ENCODE results near the gene HOXA13. TPM values are rescaled to one million over a fixed set of nuclear protein-coding genes. Genes with fewer than 3 reads are reported as not detected.

HOXA13 gene
- total RNA-seq, 2 experiments from 2014 or later: not detected

GRCh38 chr7:27242154-27242553 is 42.3 kb upstream of the HOXA13 start:
- peak overlapping the region; percentile 47 for H3K27ac Mint-ChIP-seq
- peaks cover 92% of the 10 kb centered on the region for H3K27me3 Mint-ChIP-seq
- no peaks in the 10 kb centered on the region for H3K36me3 Mint-ChIP-seq
- CTCF ChIA-PET: interaction anchor here (0.7 to 1.4 kb wide), 4 partner anchors 11 to 46 kb away, joined by 3 to 5 read pairs (median 4); no protein-coding TSS in a partner anchor
- ATAC-seq (no peak), DNase-seq (no peak)
- peaks cover 13% of the 10 kb centered on the region for H3K4me1 Mint-ChIP-seq
- H3K9me3 Mint-ChIP-seq (ENCODE audit: low read depth): no peaks in the 10 kb centered on the region
- peak overlapping the region; percentile 33 for H3K4me3 Mint-ChIP-seq

GRCh38 chr7:27241189-27242056 is 41.5 kb upstream of the HOXA13 start:
- Mint-ChIP-seq H3K36me3 (no peaks in the 10 kb centered on the region), H3K27ac (no peak overlapping the region), H3K4me3 (no peak overlapping the region), H3K4me1 (peaks cover 13% of the 10 kb centered on the region), H3K9me3 (ENCODE audit: low read depth) (no peaks in the 10 kb centered on the region), H3K27me3 (peaks cover 92% of the 10 kb centered on the region)
- no peak for DNase-seq
- CTCF ChIA-PET: interaction anchor here (0.9 to 2.9 kb wide), 3 partner anchors 32 to 45 kb away, joined by 3 to 15 read pairs (median 5); no protein-coding TSS in a partner anchor
- ATAC-seq: no peak

DNA sequence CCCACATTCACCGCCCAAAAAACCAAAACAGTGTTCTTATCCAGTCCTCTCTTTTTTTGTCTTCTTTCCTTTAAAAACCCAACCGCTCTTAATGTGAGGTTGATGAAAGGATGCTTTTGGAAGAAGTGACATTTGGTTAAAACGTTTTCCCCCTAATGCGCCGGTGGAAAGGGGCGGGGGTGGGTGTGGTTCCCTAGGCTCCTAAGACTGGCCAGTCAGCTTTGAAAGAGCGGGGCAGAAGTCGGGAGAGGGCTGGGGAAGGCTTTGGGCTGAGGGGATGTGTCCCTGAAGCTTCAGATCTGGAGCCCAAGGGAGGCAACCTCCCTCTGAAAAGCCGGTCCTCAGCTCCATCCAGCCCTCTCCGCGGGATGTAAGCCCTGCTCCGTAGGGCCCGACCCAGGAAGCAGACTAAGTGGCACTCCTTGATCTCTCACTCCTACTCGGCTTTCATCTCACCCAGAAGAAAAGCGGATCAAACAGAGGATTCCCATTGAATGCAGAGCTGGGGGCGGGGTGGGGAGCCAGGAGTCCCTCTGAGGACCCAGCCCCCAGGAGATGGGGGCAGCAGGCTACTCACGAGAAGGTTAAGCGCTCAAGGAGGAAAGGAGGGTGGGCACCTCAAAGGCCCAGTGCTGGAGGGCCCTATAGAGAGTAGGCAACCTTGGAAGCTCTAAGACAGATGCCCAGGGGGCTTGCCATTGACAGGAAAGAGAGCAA is 40.3 kb upstream of the HOXA13 start:
- Mint-ChIP-seq H3K4me1 (peaks cover 13% of the 10 kb centered on the region), H3K9me3 (ENCODE audit: low read depth) (no peaks in the 10 kb centered on the region), H3K27ac (no peak overlapping the region), H3K4me3 (no peak overlapping the region), H3K27me3 (peaks cover 91% of the 10 kb centered on the region), H3K36me3 (no peaks in the 10 kb centered on the region)
- CTCF ChIA-PET: interaction anchor here (0.9 to 2.9 kb wide), 2 partner anchors 11 to 44 kb away, joined by 3 to 15 read pairs; no protein-coding TSS in a partner anchor
- ATAC-seq (no peak), DNase-seq (no peak)

- CTCF ChIA-PET: interaction anchor here (0.9 to 2.9 kb wide), 4 partner anchors 12 to 78 kb away, joined by 3 to 15 read pairs (median 3); no protein-coding TSS in a partner anchor
- Mint-ChIP-seq H3K27ac (no peak overlapping the region), H3K9me3 (ENCODE audit: low read depth) (no peaks in the 10 kb centered on the region), H3K36me3 (no peaks in the 10 kb centered on the region), H3K4me3 (no peak overlapping the region), H3K4me1 (peaks cover 13% of the 10 kb centered on the region), H3K27me3 (peaks cover 89% of the 10 kb centered on the region)
- ATAC-seq (no peak), DNase-seq (no peak)
These were observed 39.6 kb upstream of the HOXA13 start for GRCh38 chr7:27239387-27240014.

DNA sequence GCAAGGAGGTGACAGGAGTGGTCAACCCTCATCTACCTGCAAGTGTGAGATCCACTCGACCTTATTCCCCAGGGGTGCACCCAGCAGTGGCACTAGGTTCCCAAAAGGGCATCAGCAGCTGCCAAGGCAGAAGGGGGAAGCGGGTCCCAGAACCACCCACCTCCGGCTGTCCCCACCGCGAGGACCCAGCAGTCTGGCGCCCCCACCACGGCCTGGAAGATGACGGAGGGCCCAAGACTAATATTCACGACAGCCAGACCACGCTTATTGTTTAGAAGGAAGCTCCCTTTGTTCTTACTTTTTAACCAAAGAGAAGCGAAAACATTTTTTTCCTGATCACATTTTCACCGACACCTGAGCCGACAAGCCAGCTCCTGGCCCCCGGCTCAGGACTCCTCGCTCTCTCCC is 39.1 kb upstream of the HOXA13 start:
- peaks cover 12% of the 10 kb centered on the region for H3K4me1 Mint-ChIP-seq
- H3K27ac Mint-ChIP-seq: no peak overlapping the region
- no peaks in the 10 kb centered on the region for H3K36me3 Mint-ChIP-seq
- CTCF ChIA-PET: interaction anchor here (0.9 to 2.9 kb wide), 4 partner anchors 12 to 78 kb away, joined by 3 to 15 read pairs (median 3); no protein-coding TSS in a partner anchor
- peaks cover 90% of the 10 kb centered on the region for H3K27me3 Mint-ChIP-seq
- no peaks in the 10 kb centered on the region for H3K9me3 Mint-ChIP-seq (ENCODE audit: low read depth)
- ATAC-seq (no peak), DNase-seq (no peak)
- H3K4me3 Mint-ChIP-seq: no peak overlapping the region

DNA sequence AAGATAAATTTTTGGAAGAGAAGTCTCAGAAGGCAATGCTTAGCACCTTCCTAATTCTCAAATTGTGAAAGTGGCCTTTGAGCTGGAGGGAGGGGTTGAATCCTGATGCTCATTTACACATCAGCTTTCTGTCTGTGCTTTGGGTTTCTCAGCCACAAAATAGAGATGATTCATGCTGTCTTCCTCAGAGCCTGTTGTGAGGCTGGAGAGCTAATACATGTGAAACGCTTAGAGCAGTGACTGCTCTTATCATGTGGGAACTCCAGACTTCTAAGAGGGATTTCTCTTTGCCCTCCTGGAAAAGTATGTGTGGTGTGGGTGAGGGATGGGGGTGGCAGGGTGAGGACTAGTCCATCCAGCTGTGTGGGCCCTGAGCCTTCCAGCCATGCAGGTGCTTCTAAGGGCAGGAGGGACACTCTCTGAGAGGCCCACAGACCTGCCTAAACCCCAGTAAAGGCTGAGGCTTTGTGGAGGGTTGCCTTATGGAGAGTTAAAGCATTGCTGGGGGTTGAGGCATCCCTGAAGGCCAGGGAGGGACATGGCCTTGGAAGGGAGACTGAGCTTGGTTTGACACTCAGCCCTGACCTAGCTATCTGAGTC is 37.9 kb upstream of the HOXA13 start:
- Mint-ChIP-seq H3K4me1 (peaks cover 10% of the 10 kb centered on the region), H3K27ac (no peak overlapping the region), H3K27me3 (peaks cover 92% of the 10 kb centered on the region), H3K9me3 (ENCODE audit: low read depth) (no peaks in the 10 kb centered on the region), H3K36me3 (no peaks in the 10 kb centered on the region), H3K4me3 (no peak overlapping the region)
- CTCF ChIA-PET: interaction anchor here (1.1 kb wide), 1 partner anchor 34 kb away, joined by 3 read pairs; no protein-coding TSS in a partner anchor
- ATAC-seq (peak; percentile 53), DNase-seq (no peak)

DNA sequence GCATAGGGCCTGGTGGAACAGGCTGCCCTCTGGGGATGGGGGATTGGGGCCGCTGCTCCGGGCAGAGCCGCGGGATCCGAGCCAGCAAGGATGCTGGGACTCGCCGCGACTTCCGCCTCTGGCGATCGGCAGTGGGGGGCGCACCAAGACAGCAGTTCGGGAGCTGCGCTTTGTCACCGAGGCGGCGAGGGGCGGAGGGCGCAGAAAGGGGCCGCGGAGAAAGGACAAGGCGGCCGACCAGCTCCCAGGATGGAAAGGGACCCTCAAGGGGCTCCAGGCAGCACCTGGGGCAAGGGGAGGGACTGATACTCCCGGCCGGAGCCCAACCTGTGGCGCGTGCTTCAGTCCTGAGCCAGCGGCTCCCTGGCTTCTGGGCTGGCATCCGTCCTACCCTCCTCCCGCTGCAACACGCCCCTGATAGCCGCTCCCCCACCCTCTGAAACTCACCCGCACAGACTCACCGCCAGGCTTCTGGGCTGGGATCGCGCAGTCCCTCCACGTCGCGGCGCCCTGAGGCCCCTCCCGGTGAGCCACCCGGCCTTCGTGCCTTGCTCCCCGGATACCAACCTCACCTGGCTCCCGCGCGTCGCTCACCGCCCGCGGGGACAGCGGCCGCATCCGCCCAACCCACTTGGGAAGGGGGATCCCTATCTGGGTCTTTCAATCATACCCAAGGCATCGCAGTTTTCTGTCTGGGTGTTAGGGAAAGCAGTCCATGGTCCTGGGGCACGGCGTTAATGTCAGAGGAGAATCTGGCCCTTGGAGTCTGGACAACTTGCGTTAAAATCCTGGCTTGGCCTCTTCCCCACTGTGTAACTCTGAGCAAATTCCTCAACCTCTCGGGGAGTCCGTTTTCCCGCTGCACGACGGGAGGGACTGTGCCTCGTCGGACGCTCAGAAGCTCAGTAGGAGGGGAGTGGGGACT is 35.8 kb upstream of the HOXA13 start:
- ATAC-seq (peak; percentile 51), DNase-seq (no peak)
- no peak overlapping the region for H3K27ac Mint-ChIP-seq
- H3K4me1 Mint-ChIP-seq: peaks cover 4% of the 10 kb centered on the region
- no peaks in the 10 kb centered on the region for H3K9me3 Mint-ChIP-seq (ENCODE audit: low read depth)
- no peaks in the 10 kb centered on the region for H3K36me3 Mint-ChIP-seq
- H3K27me3 Mint-ChIP-seq: peaks cover 70% of the 10 kb centered on the region
- CTCF ChIA-PET: interaction anchor here (1.2 kb wide), 1 partner anchor 56 kb away, joined by 3 read pairs; no protein-coding TSS in a partner anchor
- no peak overlapping the region for H3K4me3 Mint-ChIP-seq

DNA sequence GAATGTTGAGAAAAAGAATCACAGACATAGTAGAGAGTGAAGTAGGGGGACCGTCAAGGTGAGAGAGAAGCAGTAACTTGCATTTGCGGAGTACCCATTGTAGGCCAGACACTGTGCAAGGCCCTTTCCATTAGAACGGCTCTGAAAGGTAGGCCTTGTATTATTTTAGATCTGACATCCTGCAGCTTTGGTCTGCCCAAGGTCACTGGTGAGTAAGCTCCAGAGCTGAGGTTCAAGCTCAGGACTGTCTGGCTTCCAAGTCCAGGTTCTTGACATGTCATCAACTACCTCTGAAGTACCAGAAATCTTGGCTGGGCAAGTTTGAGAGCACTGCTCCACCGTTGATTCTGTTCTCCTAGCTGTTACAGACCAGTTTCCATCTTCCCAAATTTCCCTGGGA is 29.6 kb upstream of the HOXA13 start:
- Mint-ChIP-seq H3K36me3 (no peaks in the 10 kb centered on the region), H3K27me3 (peaks cover 60% of the 10 kb centered on the region), H3K4me1 (no peaks in the 10 kb centered on the region), H3K4me3 (no peak overlapping the region), H3K9me3 (ENCODE audit: low read depth) (no peaks in the 10 kb centered on the region), H3K27ac (no peak overlapping the region)
- CTCF ChIA-PET: interaction anchor here (1.3 kb wide), 1 partner anchor 865 kb away, joined by 3 read pairs; no protein-coding TSS in a partner anchor
- DNase-seq: no peak
- ATAC-seq: no peak

- Mint-ChIP-seq H3K4me1 (peaks cover 6% of the 10 kb centered on the region), H3K4me3 (no peak overlapping the region), H3K27ac (no peak overlapping the region), H3K9me3 (ENCODE audit: low read depth) (no peaks in the 10 kb centered on the region), H3K36me3 (no peaks in the 10 kb centered on the region), H3K27me3 (peaks cover 82% of the 10 kb centered on the region)
- CTCF ChIA-PET: interaction anchor here (1.2 kb wide), 1 partner anchor 14 kb away, joined by 3 read pairs; no protein-coding TSS in a partner anchor
- DNase-seq: no peak
- no peak for ATAC-seq
These were observed 25.4 kb upstream of the HOXA13 start for GRCh38 chr7:27224983-27225934.

GRCh38 chr7:27223941-27224575 is 24.2 kb upstream of the HOXA13 start:
- Mint-ChIP-seq H3K36me3 (no peaks in the 10 kb centered on the region), H3K27me3 (peaks cover 88% of the 10 kb centered on the region), H3K4me3 (no peak overlapping the region), H3K9me3 (ENCODE audit: low read depth) (no peaks in the 10 kb centered on the region), H3K4me1 (peaks cover 8% of the 10 kb centered on the region), H3K27ac (no peak overlapping the region)
- CTCF ChIA-PET: interaction anchor here (0.9 to 1.3 kb wide), 3 partner anchors 8 to 63 kb away, joined by 3 to 5 read pairs (median 3); no protein-coding TSS in a partner anchor
- ATAC-seq: no peak
- DNase-seq: no peak

All from activated CD8-positive, alpha-beta memory T cell treated with anti-CD3 and anti-CD28 coated beads, Interleukin-2, amount 10 ng/mL, durations not matched to agents 7 days and 5 days (primary cell).